HG02763 (cell line): Measurements from ENCODE around the gene CLDN15.
"Not testable (repeated sequence)": the region's sequence is repeated elsewhere in the genome, so short reads cannot be mapped to it uniquely, and the experiment has no call there.

Source experiments
- ATAC-seq: cut with Tn5 transposase; IDR thresholded peaks from one replicate; pipeline ENCODE4 v1.9.1; 2021; ENCODE audit warnings: mild to moderate bottlenecking, moderate library complexity; ENCODE audit not compliant: unreplicated experiment

Gene CLDN15

GRCh38 chr7:101222275-101222830 lies 15.2 kb downstream of the CLDN15 start:
- ATAC-seq: no peak

GRCh38 chr7:101220295-101220694 lies 17.3 kb downstream of the CLDN15 start:
- no peak for ATAC-seq

- no peak for ATAC-seq
Observed at GRCh38 chr7:101218236-101219125, 19.1 kb downstream of the CLDN15 start.

GRCh38 chr7:101217388-101218235 lies 20.0 kb downstream of the CLDN15 start, which contains the start of the genes PLOD3 and ZNHIT1:
Gene PLOD3 (minus strand): TSS chr7:101217581. CDS start chr7:101217274, 307 bp downstream.
Gene ZNHIT1 (plus strand): TSS chr7:101218165. CDS start chr7:101218196, 31 bp downstream.
- ATAC-seq: peak; percentile 66

- ATAC-seq: peak; percentile 10
Observed at GRCh38 chr7:101216860-101217387, 20.7 kb downstream of the CLDN15 start.

GRCh38 chr7:101216001-101216859 lies 21.4 kb downstream of the CLDN15 start:
- no peak for ATAC-seq

GRCh38 chr7:101212014-101212413 lies 25.6 kb downstream of the CLDN15 start:
- ATAC-seq: no peak

- ATAC-seq: no peak
Observed at GRCh38 chr7:101211501-101211900, 26.1 kb downstream of the CLDN15 start.

GRCh38 chr7:101210143-101210542 lies 27.5 kb downstream of the CLDN15 start:
- no peak for ATAC-seq

GRCh38 chr7:101208794-101209193 lies 28.8 kb downstream of the CLDN15 start:
- no peak for ATAC-seq

GRCh38 chr7:101207459-101207858 lies 30.1 kb downstream of the CLDN15 start:
- ATAC-seq: no peak

- ATAC-seq: no peak
Observed at GRCh38 chr7:101206665-101207042, 30.9 kb downstream of the CLDN15 start.

GRCh38 chr7:101205901-101206664 lies 31.5 kb downstream of the CLDN15 start:
- ATAC-seq: no peak

- not testable (repeated sequence) for ATAC-seq
Observed at GRCh38 chr7:101203740-101204738, 33.6 kb downstream of the CLDN15 start.

GRCh38 chr7:101202603-101202918 lies 35.0 kb downstream of the CLDN15 start:
- ATAC-seq: no peak

GRCh38 chr7:101201695-101202602 lies 35.7 kb downstream of the CLDN15 start:
- no peak for ATAC-seq
